Panc1 (cell line): ENCODE data around the gene FBXW4. TPM values are rescaled to one million over a fixed set of nuclear protein-coding genes. Genes with fewer than 3 reads are reported as not detected.

Experiments used
- ATAC-seq: fragments of 200-7000 bp; cut with Tn5 transposase; 2 replicates; pipeline ENCODE4 v1.9.1; 2020; ENCODE audit warnings: mild to moderate bottlenecking, moderate library complexity
- BruUV-seq: library from RNA; stranded (reverse); fragments of 400-500 nt; replicated peaks from 2 replicates; lab custom pipeline; 2021; lab: Mats Ljungman, UMichigan
- CTCF ChIA-PET: fragments of 300-600 bp; sonication (Branson Sonifier 250); formaldehyde crosslinking; loops from one replicate; lab custom pipeline; 2022; ENCODE audit warnings: antibody characterized with exemption; lab: Charles Lee
- POLR2A ChIA-PET: fragments of 300-600 bp; sonication (Branson Sonifier 250); formaldehyde crosslinking; loops from one replicate; lab custom pipeline; 2022; ENCODE audit warnings: antibody characterized with exemption; lab: Charles Lee
- DNase-seq: peaks from one replicate; pipeline ENCODE4 v3.0.0-alpha.2; 2010; ENCODE audit warnings: low read depth, low spot score
- H3K27ac ChIP-seq: 2 replicates; pipeline ENCODE4 v1.5.1; 2011; ENCODE audit warnings: mild to moderate bottlenecking, low read length, inconsistent platforms
- H3K27me3 ChIP-seq: fragments of 200-500 bp; sonication (Bioruptor generic); 2 replicates; pipeline ENCODE4 v1.6.0; 2014; ENCODE audit warnings: low read length, inconsistent platforms; ENCODE audit not compliant: control insufficient read depth, insufficient read depth
- H3K36me3 ChIP-seq: fragments of 200-500 bp; sonication (Bioruptor generic); 2 replicates; pipeline ENCODE4 v1.5.1; 2014; ENCODE audit warnings: inconsistent platforms, mild to moderate bottlenecking, low read length, moderate library complexity; ENCODE audit not compliant: control insufficient read depth, insufficient read depth
- H3K4me1 ChIP-seq: 2 replicates; pipeline ENCODE4 v1.5.1; 2011; ENCODE audit warnings: inconsistent platforms, mild to moderate bottlenecking, low read length, moderate library complexity; ENCODE audit not compliant: control insufficient read depth, insufficient read depth
- H3K4me3 ChIP-seq, 2 experiments: 2 replicates each; pipeline ENCODE4 v1.5.1; 2011 to 2012; ENCODE audit warnings: low read depth in 2 of 2, low read length in 2 of 2, mild to moderate bottlenecking in 2 of 2, inconsistent platforms in 1 of 2, moderate library complexity in 1 of 2
- H3K9me3 ChIP-seq: fragments of 200-500 bp; sonication (Bioruptor generic); 2 replicates; pipeline ENCODE4 v1.5.1; 2014; ENCODE audit warnings: low read depth, mild to moderate bottlenecking, inconsistent platforms, low read length, moderate library complexity; ENCODE audit not compliant: control insufficient read depth, insufficient read depth
- POLR2AphosphoS5 ChIP-seq: IDR thresholded peaks from 2 replicates; pipeline ENCODE4 v1.6.1; 2012; ENCODE audit warnings: mild to moderate bottlenecking, low read depth, low read length, moderate library complexity
- SIN3A ChIP-seq: IDR thresholded peaks from 2 replicates; pipeline ENCODE4 v1.6.1; 2012; ENCODE audit warnings: low read depth, mild to moderate bottlenecking, low read length, moderate library complexity, borderline replicate concordance; ENCODE audit not compliant: insufficient read depth
- TCF7L2 ChIP-seq: IDR thresholded peaks from 2 replicates; pipeline ENCODE4 v1.6.1; 2011; ENCODE audit warnings: mild to moderate bottlenecking, low read depth, low read length, inconsistent platforms
- in situ Hi-C: cut with HindIII; loops from 2 replicates; pipeline ENCODE4 v1.10.0; 2016; ENCODE audit warnings: low sequenced_read_pairs, low pct_unique_long_range_greater_than_20kb
- intact Hi-C: fragments of 100-400 bp; cut with micrococcal nuclease; formaldehyde crosslinking; loops from one replicate; pipeline ENCODE4 v1.10.0; 2022; ENCODE audit not compliant: unreplicated experiment
- total RNA-seq: library from RNA; stranded (reverse); gene quantifications from one replicate; pipeline ENCODE4 v1.2.1, GENCODE V29; 2021; ENCODE audit not compliant: unreplicated experiment
- TF ChIP-seq, protein P1 (sequence below): fragments of 450-650 bp; IDR thresholded peaks from 2 replicates; pipeline ENCODE4 v1.5.1; 2017; ENCODE audit warnings: mild to moderate bottlenecking
- TF ChIP-seq, protein P2 (sequence below), 2 experiments: IDR thresholded peaks; 2 replicates each; pipeline ENCODE4 v1.6.1; 2011 to 2012; ENCODE audit warnings: low read depth in 2 of 2, control low read depth in 1 of 2, low read length in 1 of 2, mild to moderate bottlenecking in 1 of 2, moderate library complexity in 1 of 2; ENCODE audit not compliant: insufficient read depth in 1 of 2

Gene FBXW4
- total RNA-seq, 1 experiment from 2014 or later = 61.5 TPM

DNA sequence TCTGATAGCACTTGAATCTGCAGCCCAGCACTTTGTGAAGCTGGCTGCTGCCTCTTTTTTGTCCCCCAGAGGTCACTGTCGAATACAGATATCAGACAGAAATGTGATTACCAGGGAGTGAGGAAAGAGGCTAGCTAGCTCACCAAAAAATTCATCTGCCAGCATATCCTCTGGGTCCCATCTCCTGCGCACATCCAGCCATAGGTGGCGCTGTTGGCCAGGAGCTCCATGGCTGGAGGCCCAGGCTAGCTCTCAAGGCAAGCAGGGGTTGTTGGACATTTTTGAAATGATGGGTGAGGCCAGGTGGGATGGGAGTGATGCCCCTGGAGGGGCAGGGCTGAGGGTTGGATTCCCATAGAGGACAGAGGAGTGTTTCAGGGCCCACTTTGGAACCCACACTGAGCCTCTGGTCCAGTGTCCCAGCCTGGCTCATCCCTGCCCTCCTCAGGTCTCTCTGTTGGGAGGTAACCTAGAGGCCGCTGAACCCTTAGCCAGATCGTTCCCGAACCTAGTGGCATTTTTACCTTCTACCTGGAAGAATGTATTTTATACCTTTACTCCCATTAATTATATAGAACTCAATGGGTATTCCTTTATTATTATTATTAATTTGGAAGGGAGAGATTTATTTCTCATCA is 92.1 kb downstream of the FBXW4 start:
- Histone ChIP-seq H3K9me3 (no peaks in the 10 kb centered on the region), H3K27me3 (no peaks in the 10 kb centered on the region), H3K36me3 (no peaks in the 10 kb centered on the region), H3K4me3 (no peak overlapping the region), H3K27ac (no peak overlapping the region), H3K4me1 (no peaks in the 10 kb centered on the region)
- DNase-seq (peak; percentile 70), ATAC-seq (peak; percentile 98)
- ChIA-PET CTCF (interaction anchor here (0.6 to 2.0 kb wide), 12 partner anchors 13 to 472 kb away, joined by 3 to 41 read pairs (median 3); no protein-coding TSS in a partner anchor), POLR2A (interaction anchor here (0.6 kb wide), 1 partner anchor 179 kb away, joined by 5 read pairs; no protein-coding TSS in a partner anchor)
- no TSS peak for BruUV-seq
- TF ChIP-seq TCF7L2 (no peak), POLR2AphosphoS5 (no peak)
- TF ChIP-seq, protein P1, sequence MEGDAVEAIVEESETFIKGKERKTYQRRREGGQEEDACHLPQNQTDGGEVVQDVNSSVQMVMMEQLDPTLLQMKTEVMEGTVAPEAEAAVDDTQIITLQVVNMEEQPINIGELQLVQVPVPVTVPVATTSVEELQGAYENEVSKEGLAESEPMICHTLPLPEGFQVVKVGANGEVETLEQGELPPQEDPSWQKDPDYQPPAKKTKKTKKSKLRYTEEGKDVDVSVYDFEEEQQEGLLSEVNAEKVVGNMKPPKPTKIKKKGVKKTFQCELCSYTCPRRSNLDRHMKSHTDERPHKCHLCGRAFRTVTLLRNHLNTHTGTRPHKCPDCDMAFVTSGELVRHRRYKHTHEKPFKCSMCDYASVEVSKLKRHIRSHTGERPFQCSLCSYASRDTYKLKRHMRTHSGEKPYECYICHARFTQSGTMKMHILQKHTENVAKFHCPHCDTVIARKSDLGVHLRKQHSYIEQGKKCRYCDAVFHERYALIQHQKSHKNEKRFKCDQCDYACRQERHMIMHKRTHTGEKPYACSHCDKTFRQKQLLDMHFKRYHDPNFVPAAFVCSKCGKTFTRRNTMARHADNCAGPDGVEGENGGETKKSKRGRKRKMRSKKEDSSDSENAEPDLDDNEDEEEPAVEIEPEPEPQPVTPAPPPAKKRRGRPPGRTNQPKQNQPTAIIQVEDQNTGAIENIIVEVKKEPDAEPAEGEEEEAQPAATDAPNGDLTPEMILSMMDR = peak; percentile 98
- in situ Hi-C loops = no loop called here
- intact Hi-C loops = loop anchor here (2.0 kb wide), 1 partner anchor 178 kb away; no protein-coding TSS in a partner anchor

DNA sequence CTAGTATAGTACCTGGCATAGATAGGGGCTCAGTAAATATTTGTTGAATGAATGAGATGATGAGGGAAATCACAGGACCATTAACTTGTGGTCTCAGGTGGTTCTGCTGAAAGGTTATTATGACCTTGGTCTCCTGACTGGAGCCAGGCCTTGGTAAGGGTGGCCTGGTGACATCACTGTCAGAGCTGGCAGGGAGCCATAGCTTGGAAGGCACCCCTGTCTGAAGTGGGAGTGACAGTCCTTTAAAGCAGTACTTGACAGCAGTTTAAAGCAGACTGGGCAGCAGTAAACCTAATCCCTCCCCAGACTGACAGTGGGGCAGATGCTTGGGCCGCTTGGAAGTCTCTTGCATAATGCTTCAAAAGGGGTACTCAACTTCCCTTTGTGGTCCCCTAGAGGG is 93.4 kb downstream of the FBXW4 start:
- intact Hi-C loops = no loop called here
- in situ Hi-C loops = no loop called here
- H3K27ac ChIP-seq = no peak overlapping the region
- H3K36me3 ChIP-seq = no peaks in the 10 kb centered on the region
- no peaks in the 10 kb centered on the region for H3K9me3 ChIP-seq
- BruUV-seq = no TSS peak
- ATAC-seq (no peak), DNase-seq (no peak)
- H3K27me3 ChIP-seq = no peaks in the 10 kb centered on the region
- ChIA-PET CTCF (interaction anchor here (0.5 to 2.0 kb wide), 2 partner anchors 179 to 380 kb away, joined by 3 to 41 read pairs; no protein-coding TSS in a partner anchor), POLR2A (no interaction called here)
- no peaks in the 10 kb centered on the region for H3K4me1 ChIP-seq
- TF ChIP-seq, protein P1 = no peak
- TF ChIP-seq SIN3A (no peak), POLR2AphosphoS5 (no peak), TCF7L2 (no peak)
- TF ChIP-seq, protein P2, sequence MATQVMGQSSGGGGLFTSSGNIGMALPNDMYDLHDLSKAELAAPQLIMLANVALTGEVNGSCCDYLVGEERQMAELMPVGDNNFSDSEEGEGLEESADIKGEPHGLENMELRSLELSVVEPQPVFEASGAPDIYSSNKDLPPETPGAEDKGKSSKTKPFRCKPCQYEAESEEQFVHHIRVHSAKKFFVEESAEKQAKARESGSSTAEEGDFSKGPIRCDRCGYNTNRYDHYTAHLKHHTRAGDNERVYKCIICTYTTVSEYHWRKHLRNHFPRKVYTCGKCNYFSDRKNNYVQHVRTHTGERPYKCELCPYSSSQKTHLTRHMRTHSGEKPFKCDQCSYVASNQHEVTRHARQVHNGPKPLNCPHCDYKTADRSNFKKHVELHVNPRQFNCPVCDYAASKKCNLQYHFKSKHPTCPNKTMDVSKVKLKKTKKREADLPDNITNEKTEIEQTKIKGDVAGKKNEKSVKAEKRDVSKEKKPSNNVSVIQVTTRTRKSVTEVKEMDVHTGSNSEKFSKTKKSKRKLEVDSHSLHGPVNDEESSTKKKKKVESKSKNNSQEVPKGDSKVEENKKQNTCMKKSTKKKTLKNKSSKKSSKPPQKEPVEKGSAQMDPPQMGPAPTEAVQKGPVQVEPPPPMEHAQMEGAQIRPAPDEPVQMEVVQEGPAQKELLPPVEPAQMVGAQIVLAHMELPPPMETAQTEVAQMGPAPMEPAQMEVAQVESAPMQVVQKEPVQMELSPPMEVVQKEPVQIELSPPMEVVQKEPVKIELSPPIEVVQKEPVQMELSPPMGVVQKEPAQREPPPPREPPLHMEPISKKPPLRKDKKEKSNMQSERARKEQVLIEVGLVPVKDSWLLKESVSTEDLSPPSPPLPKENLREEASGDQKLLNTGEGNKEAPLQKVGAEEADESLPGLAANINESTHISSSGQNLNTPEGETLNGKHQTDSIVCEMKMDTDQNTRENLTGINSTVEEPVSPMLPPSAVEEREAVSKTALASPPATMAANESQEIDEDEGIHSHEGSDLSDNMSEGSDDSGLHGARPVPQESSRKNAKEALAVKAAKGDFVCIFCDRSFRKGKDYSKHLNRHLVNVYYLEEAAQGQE (IDR thresholded peaks at IDR 0.05; ENCODE audit: insufficient read depth in 1 of 2, low read depth in 2 of 2, low read length in 1 of 2) = no peak
- no peak overlapping the region for H3K4me3 ChIP-seq
